Measurements from ENCODE around the gene HNRNPA2B1. TPM values are rescaled to one million over a fixed set of nuclear protein-coding genes. Genes with fewer than 3 reads are reported as not detected.
A peak's percentile ranks its signal among the peaks of the same experiment; 100 is the strongest.
"Not testable (repeated sequence)": the region's sequence is repeated elsewhere in the genome, so short reads cannot be mapped to it uniquely, and the experiment has no call there.

Gene HNRNPA2B1
- polyA plus RNA-seq, 4 donors, result 495 to 1,007 (median 736) TPM

- Histone ChIP-seq H3K27me3 (ENCODE audit: control insufficient read depth in 3 of 3, insufficient read depth in 3 of 3, low read length in 3 of 3) (no peaks in the 10 kb centered on the region), H3K27ac (ENCODE audit: low read depth in 1 of 3, low read length in 2 of 3) (no peak overlapping the region), H3K9me3 (ENCODE audit: control insufficient read depth in 2 of 2, insufficient read depth in 1 of 2, low read depth in 1 of 2, low read length in 1 of 2) (no peaks in the 10 kb centered on the region), H3K4me3 (ENCODE audit: low read depth in 1 of 3, low read length in 3 of 3) (no peak overlapping the region), H3K36me3 (ENCODE audit: control insufficient read depth in 3 of 3, insufficient read depth in 2 of 3, low read depth in 1 of 3, low read length in 3 of 3) (peaks cover 17 to 32% (median 19%) of the 10 kb centered on the region in 3 donors), H3K4me1 (ENCODE audit: control insufficient read depth in 3 of 3, insufficient read depth in 2 of 3, low read depth in 1 of 3, low read length in 2 of 3) (peaks cover 2 to 19% (median 6%) of the 10 kb centered on the region in 3 donors)
- WGBS, 3 donors, result 31 to 59% (median 35%) methylated on average over 5 of the region's 5 CpGs
- FAIRE-seq (no peak), DNase-seq (no peak)
Observed at GRCh38 chr7:26195182-26195581, 5.4 kb downstream of the HNRNPA2B1 start.

GRCh38 chr7:26194764-26195163, 5.8 kb downstream of the HNRNPA2B1 start:
- Histone ChIP-seq H3K27ac (ENCODE audit: low read depth in 1 of 3, low read length in 2 of 3) (peak overlapping the region in 1 of 3 donors; percentile 16), H3K36me3 (ENCODE audit: control insufficient read depth in 3 of 3, insufficient read depth in 2 of 3, low read depth in 1 of 3, low read length in 3 of 3) (peaks cover 17 to 33% (median 19%) of the 10 kb centered on the region in 3 donors), H3K4me1 (ENCODE audit: control insufficient read depth in 3 of 3, insufficient read depth in 2 of 3, low read depth in 1 of 3, low read length in 2 of 3) (peaks cover 2 to 19% (median 6%) of the 10 kb centered on the region in 3 donors)
- WGBS, 3 donors, result 23 to 42% (median 27%) methylated on average over 11 of the region's 11 CpGs
- not testable (repeated sequence) for H3K9me3 ChIP-seq (ENCODE audit: control insufficient read depth in 2 of 2, insufficient read depth in 1 of 2, low read depth in 1 of 2, low read length in 1 of 2); H3K4me3 ChIP-seq (ENCODE audit: low read depth in 1 of 3, low read length in 3 of 3); FAIRE-seq; DNase-seq; H3K27me3 ChIP-seq (ENCODE audit: control insufficient read depth in 3 of 3, insufficient read depth in 3 of 3, low read length in 3 of 3)

GRCh38 chr7:26193432-26194207, 6.9 kb downstream of the HNRNPA2B1 start:
- DNase-seq, result no peak
- peaks cover 2 to 19% (median 6%) of the 10 kb centered on the region in 3 donors for H3K4me1 ChIP-seq (ENCODE audit: control insufficient read depth in 3 of 3, insufficient read depth in 2 of 3, low read depth in 1 of 3, low read length in 2 of 3)
- H3K27ac ChIP-seq (ENCODE audit: low read depth in 1 of 3, low read length in 2 of 3), result peak overlapping the region in 1 of 3 donors; percentile 4
- H3K4me3 ChIP-seq (ENCODE audit: low read depth in 1 of 3, low read length in 3 of 3), result no peak overlapping the region
- no peaks in the 10 kb centered on the region for H3K9me3 ChIP-seq (ENCODE audit: control insufficient read depth in 2 of 2, insufficient read depth in 1 of 2, low read depth in 1 of 2, low read length in 1 of 2)
- H3K27me3 ChIP-seq (ENCODE audit: control insufficient read depth in 3 of 3, insufficient read depth in 3 of 3, low read length in 3 of 3), result no peaks in the 10 kb centered on the region
- FAIRE-seq, result no peak
- H3K36me3 ChIP-seq (ENCODE audit: control insufficient read depth in 3 of 3, insufficient read depth in 2 of 3, low read depth in 1 of 3, low read length in 3 of 3), result peaks cover 17 to 35% (median 20%) of the 10 kb centered on the region in 3 donors
- 36 to 54% (median 38%) methylated on average over 8 of the region's 8 CpGs for WGBS, 3 donors

GRCh38 chr7:26192485-26193087, 8.0 kb downstream of the HNRNPA2B1 start:
- DNase-seq, result no peak
- H3K36me3 ChIP-seq (ENCODE audit: control insufficient read depth in 3 of 3, insufficient read depth in 2 of 3, low read depth in 1 of 3, low read length in 3 of 3), result peaks cover 17 to 35% (median 24%) of the 10 kb centered on the region in 3 donors
- no peaks in the 10 kb centered on the region for H3K27me3 ChIP-seq (ENCODE audit: control insufficient read depth in 3 of 3, insufficient read depth in 3 of 3, low read length in 3 of 3)
- no peak for FAIRE-seq
- no peak overlapping the region for H3K4me3 ChIP-seq (ENCODE audit: low read depth in 1 of 3, low read length in 3 of 3)
- WGBS, 3 donors, result 45 to 61% (median 48%) methylated on average over 3 of the region's 3 CpGs
- no peak overlapping the region for H3K27ac ChIP-seq (ENCODE audit: low read depth in 1 of 3, low read length in 2 of 3)
- peaks cover 3 to 19% (median 6%) of the 10 kb centered on the region in 3 donors for H3K4me1 ChIP-seq (ENCODE audit: control insufficient read depth in 3 of 3, insufficient read depth in 2 of 3, low read depth in 1 of 3, low read length in 2 of 3)
- H3K9me3 ChIP-seq (ENCODE audit: control insufficient read depth in 2 of 2, insufficient read depth in 1 of 2, low read depth in 1 of 2, low read length in 1 of 2), result no peaks in the 10 kb centered on the region

GRCh38 chr7:26191974-26192479, 8.5 kb downstream of the HNRNPA2B1 start:
- Histone ChIP-seq H3K36me3 (ENCODE audit: control insufficient read depth in 3 of 3, insufficient read depth in 2 of 3, low read depth in 1 of 3, low read length in 3 of 3) (peaks cover 17 to 32% (median 26%) of the 10 kb centered on the region in 3 donors), H3K27ac (ENCODE audit: low read depth in 1 of 3, low read length in 2 of 3) (no peak overlapping the region)
- WGBS, 3 donors, result 41 to 59% (median 45%) methylated on average over 1 of the region's 1 CpG

GRCh38 chr7:26191233-26191973, 9.1 kb downstream of the HNRNPA2B1 start:
- WGBS, 3 donors, result 47 to 64% (median 55%) methylated on average over 7 of the region's 7 CpGs
- Histone ChIP-seq H3K9me3 (ENCODE audit: control insufficient read depth in 2 of 2, insufficient read depth in 1 of 2, low read depth in 1 of 2, low read length in 1 of 2) (no peaks in the 10 kb centered on the region), H3K27me3 (ENCODE audit: control insufficient read depth in 3 of 3, insufficient read depth in 3 of 3, low read length in 3 of 3) (no peaks in the 10 kb centered on the region), H3K36me3 (ENCODE audit: control insufficient read depth in 3 of 3, insufficient read depth in 2 of 3, low read depth in 1 of 3, low read length in 3 of 3) (peaks cover 15 to 29% (median 26%) of the 10 kb centered on the region in 3 donors), H3K4me1 (ENCODE audit: control insufficient read depth in 3 of 3, insufficient read depth in 2 of 3, low read depth in 1 of 3, low read length in 2 of 3) (peaks cover 3 to 13% (median 9%) of the 10 kb centered on the region in 3 donors), H3K4me3 (ENCODE audit: low read depth in 1 of 3, low read length in 3 of 3) (no peak overlapping the region), H3K27ac (ENCODE audit: low read depth in 1 of 3, low read length in 2 of 3) (no peak overlapping the region)
- FAIRE-seq, result no peak
- no peak for DNase-seq

More at GRCh38 chr7:26191974-26192479, 8.5 kb downstream of the HNRNPA2B1 start:
- Histone ChIP-seq H3K4me1 (ENCODE audit: control insufficient read depth in 3 of 3, insufficient read depth in 2 of 3, low read depth in 1 of 3, low read length in 2 of 3) (peaks cover 3 to 17% (median 9%) of the 10 kb centered on the region in 3 donors), H3K27me3 (ENCODE audit: control insufficient read depth in 3 of 3, insufficient read depth in 3 of 3, low read length in 3 of 3) (no peaks in the 10 kb centered on the region), H3K9me3 (ENCODE audit: control insufficient read depth in 2 of 2, insufficient read depth in 1 of 2, low read depth in 1 of 2, low read length in 1 of 2) (no peaks in the 10 kb centered on the region), H3K4me3 (ENCODE audit: low read depth in 1 of 3, low read length in 3 of 3) (no peak overlapping the region)
- DNase-seq, result no peak
- no peak for FAIRE-seq

- FAIRE-seq (no peak), DNase-seq (no peak)
- Histone ChIP-seq H3K27me3 (ENCODE audit: control insufficient read depth in 3 of 3, insufficient read depth in 3 of 3, low read length in 3 of 3) (no peaks in the 10 kb centered on the region), H3K27ac (ENCODE audit: low read depth in 1 of 3, low read length in 2 of 3) (no peak overlapping the region), H3K4me1 (ENCODE audit: control insufficient read depth in 3 of 3, insufficient read depth in 2 of 3, low read depth in 1 of 3, low read length in 2 of 3) (peaks cover 3 to 9% (median 7%) of the 10 kb centered on the region in 3 donors), H3K4me3 (ENCODE audit: low read depth in 1 of 3, low read length in 3 of 3) (no peak overlapping the region), H3K36me3 (ENCODE audit: control insufficient read depth in 3 of 3, insufficient read depth in 2 of 3, low read depth in 1 of 3, low read length in 3 of 3) (peaks cover 15 to 25% (median 23%) of the 10 kb centered on the region in 3 donors), H3K9me3 (ENCODE audit: control insufficient read depth in 2 of 2, insufficient read depth in 1 of 2, low read depth in 1 of 2, low read length in 1 of 2) (no peaks in the 10 kb centered on the region)
- 40 to 65% (median 53%) methylated on average over 1 of the region's 1 CpG for WGBS, 3 donors
Observed at GRCh38 chr7:26190417-26190869, 10.1 kb downstream of the HNRNPA2B1 start.

- FAIRE-seq, result no peak
- Histone ChIP-seq H3K9me3 (ENCODE audit: control insufficient read depth in 2 of 2, insufficient read depth in 1 of 2, low read depth in 1 of 2, low read length in 1 of 2) (no peaks in the 10 kb centered on the region), H3K4me1 (ENCODE audit: control insufficient read depth in 3 of 3, insufficient read depth in 2 of 3, low read depth in 1 of 3, low read length in 2 of 3) (peaks cover 2 to 6% (median 3%) of the 10 kb centered on the region in 3 donors), H3K36me3 (ENCODE audit: control insufficient read depth in 3 of 3, insufficient read depth in 2 of 3, low read depth in 1 of 3, low read length in 3 of 3) (peaks cover 15 to 25% (median 21%) of the 10 kb centered on the region in 3 donors), H3K27me3 (ENCODE audit: control insufficient read depth in 3 of 3, insufficient read depth in 3 of 3, low read length in 3 of 3) (no peaks in the 10 kb centered on the region), H3K27ac (ENCODE audit: low read depth in 1 of 3, low read length in 2 of 3) (no peak overlapping the region), H3K4me3 (ENCODE audit: low read depth in 1 of 3, low read length in 3 of 3) (no peak overlapping the region)
- DNase-seq, result no peak
- 72 to 79% (median 75%) methylated on average over 3 of the region's 3 CpGs for WGBS, 3 donors
Observed at GRCh38 chr7:26189697-26190096, 10.8 kb downstream of the HNRNPA2B1 start.
